Liver (tissue), 3 donors: ENCODE data around the gene NOD1.

Source experiments
- JUND ChIP-seq, 2 donors: IDR thresholded peaks; 2 replicates each; pipeline ENCODE4 v1.6.1; 2016; ENCODE audit warnings: antibody characterized with exemption in 2 of 2
- TF ChIP-seq, protein P1 (sequence below): fragments of 150-350 bp; IDR thresholded peaks from 2 replicates; pipeline ENCODE4 v1.5.1; 2017; ENCODE audit warnings: improper control_type of control experiment, low read depth, low read length; ENCODE audit not compliant: missing input control
- TF ChIP-seq, protein P2 (sequence below): IDR thresholded peaks from 2 replicates; pipeline ENCODE4 v1.6.1; 2016; ENCODE audit warnings: antibody characterized with exemption, mild to moderate bottlenecking
- donor health status: healthy.
- donor health status: healthy.

DNA sequence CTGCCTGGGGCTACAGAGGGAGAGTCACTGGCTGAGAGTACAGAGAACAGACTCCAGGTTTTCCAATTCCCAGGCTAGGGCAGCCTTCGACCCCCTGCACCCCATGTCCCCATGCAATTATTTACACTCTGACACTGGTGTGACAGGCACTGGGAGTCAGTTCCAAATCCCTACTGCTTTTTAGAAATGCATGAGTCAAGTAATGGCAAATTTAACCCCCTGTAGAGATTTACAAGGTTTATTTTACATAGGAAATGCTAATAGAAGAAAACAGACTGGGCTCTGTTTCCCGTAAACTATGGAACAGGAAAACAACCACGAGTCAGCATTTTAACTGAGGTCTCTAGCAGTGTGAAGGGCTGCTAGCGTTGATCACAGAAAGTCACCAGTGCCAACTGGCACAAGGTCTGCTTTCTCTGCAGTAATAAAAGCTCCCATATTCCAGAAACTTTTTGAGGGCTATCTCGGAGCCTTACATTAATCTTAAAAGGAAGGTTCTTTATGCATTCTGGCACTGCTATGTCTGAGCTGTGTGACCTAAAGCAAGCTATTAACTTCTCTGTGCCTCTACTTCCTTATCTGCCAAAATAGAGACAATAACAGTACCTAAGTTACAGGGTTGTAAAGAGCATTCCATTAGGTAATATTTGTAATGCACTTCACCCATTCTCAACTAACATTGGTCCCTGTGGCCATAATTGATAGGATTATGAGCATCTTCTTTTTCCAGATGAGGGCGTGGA, 28.2 kb downstream of the NOD1 start:
- TF ChIP-seq JUND (IDR thresholded peaks at IDR 0.05), result no peak
- TF ChIP-seq, protein P1, sequence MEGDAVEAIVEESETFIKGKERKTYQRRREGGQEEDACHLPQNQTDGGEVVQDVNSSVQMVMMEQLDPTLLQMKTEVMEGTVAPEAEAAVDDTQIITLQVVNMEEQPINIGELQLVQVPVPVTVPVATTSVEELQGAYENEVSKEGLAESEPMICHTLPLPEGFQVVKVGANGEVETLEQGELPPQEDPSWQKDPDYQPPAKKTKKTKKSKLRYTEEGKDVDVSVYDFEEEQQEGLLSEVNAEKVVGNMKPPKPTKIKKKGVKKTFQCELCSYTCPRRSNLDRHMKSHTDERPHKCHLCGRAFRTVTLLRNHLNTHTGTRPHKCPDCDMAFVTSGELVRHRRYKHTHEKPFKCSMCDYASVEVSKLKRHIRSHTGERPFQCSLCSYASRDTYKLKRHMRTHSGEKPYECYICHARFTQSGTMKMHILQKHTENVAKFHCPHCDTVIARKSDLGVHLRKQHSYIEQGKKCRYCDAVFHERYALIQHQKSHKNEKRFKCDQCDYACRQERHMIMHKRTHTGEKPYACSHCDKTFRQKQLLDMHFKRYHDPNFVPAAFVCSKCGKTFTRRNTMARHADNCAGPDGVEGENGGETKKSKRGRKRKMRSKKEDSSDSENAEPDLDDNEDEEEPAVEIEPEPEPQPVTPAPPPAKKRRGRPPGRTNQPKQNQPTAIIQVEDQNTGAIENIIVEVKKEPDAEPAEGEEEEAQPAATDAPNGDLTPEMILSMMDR, result no peak
- TF ChIP-seq, protein P2, sequence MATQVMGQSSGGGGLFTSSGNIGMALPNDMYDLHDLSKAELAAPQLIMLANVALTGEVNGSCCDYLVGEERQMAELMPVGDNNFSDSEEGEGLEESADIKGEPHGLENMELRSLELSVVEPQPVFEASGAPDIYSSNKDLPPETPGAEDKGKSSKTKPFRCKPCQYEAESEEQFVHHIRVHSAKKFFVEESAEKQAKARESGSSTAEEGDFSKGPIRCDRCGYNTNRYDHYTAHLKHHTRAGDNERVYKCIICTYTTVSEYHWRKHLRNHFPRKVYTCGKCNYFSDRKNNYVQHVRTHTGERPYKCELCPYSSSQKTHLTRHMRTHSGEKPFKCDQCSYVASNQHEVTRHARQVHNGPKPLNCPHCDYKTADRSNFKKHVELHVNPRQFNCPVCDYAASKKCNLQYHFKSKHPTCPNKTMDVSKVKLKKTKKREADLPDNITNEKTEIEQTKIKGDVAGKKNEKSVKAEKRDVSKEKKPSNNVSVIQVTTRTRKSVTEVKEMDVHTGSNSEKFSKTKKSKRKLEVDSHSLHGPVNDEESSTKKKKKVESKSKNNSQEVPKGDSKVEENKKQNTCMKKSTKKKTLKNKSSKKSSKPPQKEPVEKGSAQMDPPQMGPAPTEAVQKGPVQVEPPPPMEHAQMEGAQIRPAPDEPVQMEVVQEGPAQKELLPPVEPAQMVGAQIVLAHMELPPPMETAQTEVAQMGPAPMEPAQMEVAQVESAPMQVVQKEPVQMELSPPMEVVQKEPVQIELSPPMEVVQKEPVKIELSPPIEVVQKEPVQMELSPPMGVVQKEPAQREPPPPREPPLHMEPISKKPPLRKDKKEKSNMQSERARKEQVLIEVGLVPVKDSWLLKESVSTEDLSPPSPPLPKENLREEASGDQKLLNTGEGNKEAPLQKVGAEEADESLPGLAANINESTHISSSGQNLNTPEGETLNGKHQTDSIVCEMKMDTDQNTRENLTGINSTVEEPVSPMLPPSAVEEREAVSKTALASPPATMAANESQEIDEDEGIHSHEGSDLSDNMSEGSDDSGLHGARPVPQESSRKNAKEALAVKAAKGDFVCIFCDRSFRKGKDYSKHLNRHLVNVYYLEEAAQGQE, result no peak
